K562 (cell line): ENCODE results near the gene CNOT4. TPM values are rescaled to one million over a fixed set of nuclear protein-coding genes. Genes with fewer than 3 reads are reported as not detected.

Source experiments
- CLOCK ChIP-seq: fragments of 250-450 bp; sonication (Bioruptor Pico); IDR thresholded peaks from 2 replicates; pipeline ENCODE4 v1.4.0; 2020; ENCODE audit warnings: mild to moderate bottlenecking, moderate library complexity, borderline replicate concordance
- DIDO1 ChIP-seq: fragments of 450-650 bp; IDR thresholded peaks from 2 replicates; pipeline ENCODE4 v1.6.1; 2016; ENCODE audit warnings: low read depth, missing biosample characterization, missing genetic modification characterization
- EWSR1 ChIP-seq: fragments of 450-650 bp; IDR thresholded peaks from 2 replicates; pipeline ENCODE4 v1.6.1; 2018; ENCODE audit warnings: borderline replicate concordance, mild to moderate bottlenecking, low read depth, moderate library complexity; ENCODE audit not compliant: partially characterized antibody
- KAT8 ChIP-seq: fragments of 450-650 bp; IDR thresholded peaks from 2 replicates; pipeline ENCODE4 v1.6.1; 2016; ENCODE audit warnings: low read depth, mild to moderate bottlenecking
- LARP7 ChIP-seq: fragments of 450-650 bp; IDR thresholded peaks from 2 replicates; pipeline ENCODE4 v1.6.1; 2016
- MTA3 ChIP-seq: fragments of 450-650 bp; formaldehyde crosslinking; IDR thresholded peaks from 2 replicates; pipeline ENCODE4 v1.6.1; 2017; ENCODE audit warnings: mild to moderate bottlenecking, borderline replicate concordance
- NFIC ChIP-seq: fragments of 450-650 bp; IDR thresholded peaks from 2 replicates; pipeline ENCODE4 v1.6.1; 2017; ENCODE audit warnings: mild to moderate bottlenecking, inconsistent platforms
- RNF2 ChIP-seq: sonication (generic); IDR thresholded peaks from 2 replicates; pipeline ENCODE4 v1.6.1; 2016
- SAFB2 ChIP-seq: fragments of 200-400 bp; formaldehyde crosslinking; IDR thresholded peaks from 2 replicates; pipeline ENCODE4 v1.6.1; 2018; ENCODE audit warnings: borderline replicate concordance, low read length, low read depth, moderate library complexity; ENCODE audit not compliant: severe bottlenecking
- ZNF561 ChIP-seq: fragments of 450-650 bp; formaldehyde crosslinking; conservative IDR thresholded peaks from 2 replicates; pipeline ENCODE4 v1.4.0; 2020; ENCODE audit warnings: mild to moderate bottlenecking, moderate library complexity
- ZNF79 ChIP-seq: fragments of 250-450 bp; sonication (Bioruptor Pico); IDR thresholded peaks from 2 replicates; pipeline ENCODE4 v1.4.0; 2020; ENCODE audit warnings: low read depth, mild to moderate bottlenecking, moderate library complexity
- polyA plus RNA-seq, 8 experiments: library from polyadenylated mRNA; depleted of rRNA in 4 of 8; stranded (reverse) in 5 of 8; unstranded in 3 of 8; fragments of >200 nt; fragmentation: Nextera tagmentation in 2 of 8; fragmentation: Illumina TruSeq in 1 of 8; extraction: Ambion mirVana in 2 of 8; extraction: Trizol in 1 of 8; gene quantifications; 2 replicates each; pipeline versions ENCODE4 v1.2.1 to v1.2.3, GENCODE V29; 2011 to 2014; ENCODE audit warnings: inconsistent platforms in 1 of 8, missing spikeins in 1 of 8
- total RNA-seq, 7 experiments: library from RNA; depleted of rRNA in 6 of 7; stranded (reverse); fragments of >200 nt in 6 of 7; fragmentation: Illumina TruSeq in 2 of 7; extraction: Trizol in 2 of 7; gene quantifications; 2 replicates each; pipeline versions ENCODE4 v1.2.1 to v1.2.3, GENCODE V29; 2011 to 2021; ENCODE audit warnings: low replicate concordance in 1 of 7
- TF ChIP-seq, protein P1 (sequence below), 2 experiments: fragments of 150-350 bp in 1 of 2; IDR thresholded peaks; 2 replicates each; pipeline ENCODE4 v1.6.1; 2012 to 2016; ENCODE audit warnings: low read depth in 2 of 2, low read length in 2 of 2, mild to moderate bottlenecking in 1 of 2, moderate library complexity in 1 of 2
- TF ChIP-seq, protein P2 (sequence below): fragments of 250-450 bp; sonication (Bioruptor Pico); IDR thresholded peaks from 2 replicates; pipeline ENCODE4 v1.9.0; 2021; ENCODE audit warnings: mild to moderate bottlenecking
- TF ChIP-seq, protein P3 (sequence below): sonication (generic); formaldehyde crosslinking; IDR thresholded peaks from 2 replicates; pipeline ENCODE4 v1.8.0; 2023; ENCODE audit warnings: mild to moderate bottlenecking, missing genetic modification reagents
- TF ChIP-seq, protein P4 (sequence below): fragments of 250-450 bp; sonication (Bioruptor Pico); IDR thresholded peaks from 2 replicates; pipeline ENCODE4 v1.5.0; 2021; ENCODE audit warnings: mild to moderate bottlenecking, moderate library complexity

Gene CNOT4
- total and polyA plus RNA-seq, 9 of the 15 experiments (the other 6 are each of a cell fraction or from before 2014, with no cell fraction given): 8.6 to 24.1 (median 15.4) TPM

DNA sequence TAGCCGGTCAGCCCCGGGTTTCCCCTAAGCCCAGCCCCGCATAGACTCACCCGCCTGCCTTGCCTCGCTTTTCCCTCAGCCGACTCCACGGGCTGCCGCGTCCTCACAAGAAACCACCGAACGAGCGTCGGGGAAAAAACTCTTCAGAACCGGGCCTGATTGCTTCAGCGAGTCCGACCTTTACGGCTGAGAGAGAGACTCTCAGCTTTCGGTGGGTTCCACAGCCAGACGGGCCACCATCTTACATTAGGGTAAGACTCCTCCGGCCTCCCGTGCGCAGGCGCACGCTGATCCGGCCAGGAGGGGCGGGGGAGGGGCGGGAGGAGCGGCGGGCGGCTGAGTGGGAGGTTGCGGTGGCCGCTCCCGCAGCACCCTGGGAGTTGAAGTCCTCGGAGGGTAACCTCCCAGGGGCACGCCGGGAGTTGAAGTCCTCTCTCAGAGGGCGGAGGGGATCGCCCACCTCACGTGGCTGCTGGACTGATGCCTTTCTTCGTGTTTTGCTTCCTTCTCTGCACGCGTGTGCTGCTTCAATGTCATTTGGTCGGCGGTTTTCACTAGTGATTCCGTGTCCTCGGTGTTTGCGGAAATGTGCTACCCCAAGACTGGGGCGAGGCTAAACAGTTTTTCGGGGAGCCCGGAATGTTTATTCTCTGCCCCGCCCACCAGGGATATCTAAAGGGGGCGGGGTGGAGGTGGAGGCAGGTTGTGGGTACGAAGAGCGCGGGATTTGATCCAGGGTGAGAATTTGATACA, at the start of gene CNOT4 (continued):
- TF ChIP-seq, protein P1, sequence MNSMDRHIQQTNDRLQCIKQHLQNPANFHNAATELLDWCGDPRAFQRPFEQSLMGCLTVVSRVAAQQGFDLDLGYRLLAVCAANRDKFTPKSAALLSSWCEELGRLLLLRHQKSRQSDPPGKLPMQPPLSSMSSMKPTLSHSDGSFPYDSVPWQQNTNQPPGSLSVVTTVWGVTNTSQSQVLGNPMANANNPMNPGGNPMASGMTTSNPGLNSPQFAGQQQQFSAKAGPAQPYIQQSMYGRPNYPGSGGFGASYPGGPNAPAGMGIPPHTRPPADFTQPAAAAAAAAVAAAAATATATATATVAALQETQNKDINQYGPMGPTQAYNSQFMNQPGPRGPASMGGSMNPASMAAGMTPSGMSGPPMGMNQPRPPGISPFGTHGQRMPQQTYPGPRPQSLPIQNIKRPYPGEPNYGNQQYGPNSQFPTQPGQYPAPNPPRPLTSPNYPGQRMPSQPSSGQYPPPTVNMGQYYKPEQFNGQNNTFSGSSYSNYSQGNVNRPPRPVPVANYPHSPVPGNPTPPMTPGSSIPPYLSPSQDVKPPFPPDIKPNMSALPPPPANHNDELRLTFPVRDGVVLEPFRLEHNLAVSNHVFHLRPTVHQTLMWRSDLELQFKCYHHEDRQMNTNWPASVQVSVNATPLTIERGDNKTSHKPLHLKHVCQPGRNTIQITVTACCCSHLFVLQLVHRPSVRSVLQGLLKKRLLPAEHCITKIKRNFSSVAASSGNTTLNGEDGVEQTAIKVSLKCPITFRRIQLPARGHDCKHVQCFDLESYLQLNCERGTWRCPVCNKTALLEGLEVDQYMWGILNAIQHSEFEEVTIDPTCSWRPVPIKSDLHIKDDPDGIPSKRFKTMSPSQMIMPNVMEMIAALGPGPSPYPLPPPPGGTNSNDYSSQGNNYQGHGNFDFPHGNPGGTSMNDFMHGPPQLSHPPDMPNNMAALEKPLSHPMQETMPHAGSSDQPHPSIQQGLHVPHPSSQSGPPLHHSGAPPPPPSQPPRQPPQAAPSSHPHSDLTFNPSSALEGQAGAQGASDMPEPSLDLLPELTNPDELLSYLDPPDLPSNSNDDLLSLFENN (IDR thresholded peaks at IDR 0.05; ENCODE audit: low read depth in 2 of 2, low read length in 2 of 2): 0 out of 4 replicates have a peak, but pooled peaks of 1 of the 2 experiments have one; percentile 7
- TF ChIP-seq, protein P2, sequence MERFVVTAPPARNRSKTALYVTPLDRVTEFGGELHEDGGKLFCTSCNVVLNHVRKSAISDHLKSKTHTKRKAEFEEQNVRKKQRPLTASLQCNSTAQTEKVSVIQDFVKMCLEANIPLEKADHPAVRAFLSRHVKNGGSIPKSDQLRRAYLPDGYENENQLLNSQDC (CRISPR knock-in tag): no peak
- TF ChIP-seq LARP7 (no peak), ZNF79 (CRISPR knock-in tag) (no peak), SAFB2 (no peak), EWSR1 (no peak), CLOCK (CRISPR knock-in tag) (no peak), NFIC (peak; percentile 31), ZNF561 (0 out of 2 replicates have a peak, but pooled peaks have one; percentile 62), MTA3 (peak; percentile 3; the same call in 1 of the 2 replicates), DIDO1 (peak; percentile 70), RNF2 (peak; percentile 20; the same call in 1 of the 2 replicates), KAT8 (peak; percentile 73; the same call in 1 of the 2 replicates)
- TF ChIP-seq, protein P3, sequence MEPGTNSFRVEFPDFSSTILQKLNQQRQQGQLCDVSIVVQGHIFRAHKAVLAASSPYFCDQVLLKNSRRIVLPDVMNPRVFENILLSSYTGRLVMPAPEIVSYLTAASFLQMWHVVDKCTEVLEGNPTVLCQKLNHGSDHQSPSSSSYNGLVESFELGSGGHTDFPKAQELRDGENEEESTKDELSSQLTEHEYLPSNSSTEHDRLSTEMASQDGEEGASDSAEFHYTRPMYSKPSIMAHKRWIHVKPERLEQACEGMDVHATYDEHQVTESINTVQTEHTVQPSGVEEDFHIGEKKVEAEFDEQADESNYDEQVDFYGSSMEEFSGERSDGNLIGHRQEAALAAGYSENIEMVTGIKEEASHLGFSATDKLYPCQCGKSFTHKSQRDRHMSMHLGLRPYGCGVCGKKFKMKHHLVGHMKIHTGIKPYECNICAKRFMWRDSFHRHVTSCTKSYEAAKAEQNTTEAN (CRISPR knock-in tag): peak; percentile 46
- TF ChIP-seq, protein P4, sequence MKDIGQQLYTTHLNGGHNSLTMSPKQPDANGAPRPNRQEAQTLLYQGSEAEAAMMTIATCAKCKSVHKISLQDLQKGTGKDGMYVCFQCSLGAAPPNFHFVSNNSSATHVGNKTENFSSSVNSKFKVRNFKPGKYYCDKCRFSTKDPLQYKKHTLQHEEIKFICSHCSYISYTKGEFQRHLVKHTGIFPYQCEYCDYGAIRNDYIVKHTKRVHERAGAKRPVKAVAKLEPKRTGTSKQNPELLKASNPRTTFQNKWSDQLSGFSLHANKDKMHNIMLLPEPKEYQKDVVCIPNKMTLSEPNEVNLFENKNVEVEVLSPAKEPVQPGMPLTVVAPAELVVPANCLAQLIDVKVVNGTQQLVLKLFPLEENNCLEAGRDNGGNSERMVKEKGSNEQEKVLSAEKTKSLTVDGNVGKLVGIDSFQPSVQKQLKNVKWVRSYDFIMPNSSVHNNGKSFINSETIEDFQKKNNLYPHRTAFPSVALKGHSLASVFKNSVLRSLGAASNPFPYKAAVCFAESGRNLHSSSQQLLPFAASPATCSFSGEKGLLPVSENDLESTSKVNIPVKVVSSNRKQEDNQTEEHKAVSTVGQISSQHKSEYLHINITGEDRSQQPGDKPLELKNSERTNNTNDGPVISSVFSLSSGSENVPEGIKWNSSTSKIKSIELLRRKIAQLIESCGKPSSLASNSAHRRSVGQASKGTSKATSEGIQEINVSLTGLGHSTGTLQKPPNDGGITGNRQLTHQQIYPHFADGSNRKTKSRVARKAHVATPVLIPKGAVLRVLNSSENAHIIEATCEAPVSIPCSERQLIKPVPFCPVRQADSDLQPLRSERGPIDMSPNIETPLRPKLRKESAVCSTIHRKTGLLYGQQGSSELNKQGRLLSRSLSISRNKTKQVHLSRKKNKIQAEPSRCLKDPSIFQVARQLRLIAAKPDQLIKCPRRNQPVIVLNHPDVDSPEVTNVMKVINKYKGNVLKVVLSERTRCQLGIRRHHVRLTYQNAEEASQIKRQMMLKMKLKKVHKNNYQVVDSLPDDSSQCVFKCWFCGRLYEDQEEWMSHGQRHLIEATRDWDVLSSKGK (CRISPR knock-in tag): no peak
